ENCODE results near the gene SPATA46. TPM values are rescaled to one million over a fixed set of nuclear protein-coding genes. Genes with fewer than 3 reads are reported as not detected.
A peak's percentile ranks its signal among the peaks of the same experiment; 100 is the strongest.
"Not testable (repeated sequence)": the region's sequence is repeated elsewhere in the genome, so short reads cannot be mapped to it uniquely, and the experiment has no call there.

The SPATA46 gene, protein sequence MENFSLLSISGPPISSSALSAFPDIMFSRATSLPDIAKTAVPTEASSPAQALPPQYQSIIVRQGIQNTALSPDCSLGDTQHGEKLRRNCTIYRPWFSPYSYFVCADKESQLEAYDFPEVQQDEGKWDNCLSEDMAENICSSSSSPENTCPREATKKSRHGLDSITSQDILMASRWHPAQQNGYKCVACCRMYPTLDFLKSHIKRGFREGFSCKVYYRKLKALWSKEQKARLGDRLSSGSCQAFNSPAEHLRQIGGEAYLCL
- not detected for total RNA-seq
- long read RNA-seq, donor 1, result 0 reads
- long read RNA-seq, donor 2, result 0 reads

- H3K4me3 ChIP-seq, result no peak within 1 kb of the TSS
- no peak for ATAC-seq
- H3K4me1 ChIP-seq (ENCODE audit: low read depth), result peaks cover 15% of the 10 kb centered on the region
- H3K36me3 ChIP-seq (ENCODE audit: low read depth), result no peaks in the 10 kb centered on the region
- peak in 1 of 3 donors; percentile 1 for DNase-seq
- TF ChIP-seq CTCF (IDR thresholded peaks at IDR 0.05), result no peak
- H3K9me3 ChIP-seq, result no peaks in the 10 kb centered on the region
- intact Hi-C loops (cut with DNase I, micrococcal nuclease), result no loop called here
Observed at GRCh38 chr1:162376691-162377090, at the start of gene SPATA46. Gene SPATA46 (minus strand): TSS chr1:162376854. CDS start chr1:162376790, 64 bp downstream.

GRCh38 chr1:162422662-162423375 lies 46.2 kb upstream of the SPATA46 start:
- intact Hi-C loops (cut with DNase I, micrococcal nuclease), result no loop called here
- no peaks in the 10 kb centered on the region for H3K9me3 ChIP-seq
- no peaks in the 10 kb centered on the region for H3K36me3 ChIP-seq (ENCODE audit: low read depth)
- ATAC-seq (no peak), DNase-seq (no peak)
- TF ChIP-seq CTCF (IDR thresholded peaks at IDR 0.05), result no peak
- H3K4me1 ChIP-seq (ENCODE audit: low read depth), result peaks cover 5% of the 10 kb centered on the region
- no peak overlapping the region for H3K4me3 ChIP-seq

DNA sequence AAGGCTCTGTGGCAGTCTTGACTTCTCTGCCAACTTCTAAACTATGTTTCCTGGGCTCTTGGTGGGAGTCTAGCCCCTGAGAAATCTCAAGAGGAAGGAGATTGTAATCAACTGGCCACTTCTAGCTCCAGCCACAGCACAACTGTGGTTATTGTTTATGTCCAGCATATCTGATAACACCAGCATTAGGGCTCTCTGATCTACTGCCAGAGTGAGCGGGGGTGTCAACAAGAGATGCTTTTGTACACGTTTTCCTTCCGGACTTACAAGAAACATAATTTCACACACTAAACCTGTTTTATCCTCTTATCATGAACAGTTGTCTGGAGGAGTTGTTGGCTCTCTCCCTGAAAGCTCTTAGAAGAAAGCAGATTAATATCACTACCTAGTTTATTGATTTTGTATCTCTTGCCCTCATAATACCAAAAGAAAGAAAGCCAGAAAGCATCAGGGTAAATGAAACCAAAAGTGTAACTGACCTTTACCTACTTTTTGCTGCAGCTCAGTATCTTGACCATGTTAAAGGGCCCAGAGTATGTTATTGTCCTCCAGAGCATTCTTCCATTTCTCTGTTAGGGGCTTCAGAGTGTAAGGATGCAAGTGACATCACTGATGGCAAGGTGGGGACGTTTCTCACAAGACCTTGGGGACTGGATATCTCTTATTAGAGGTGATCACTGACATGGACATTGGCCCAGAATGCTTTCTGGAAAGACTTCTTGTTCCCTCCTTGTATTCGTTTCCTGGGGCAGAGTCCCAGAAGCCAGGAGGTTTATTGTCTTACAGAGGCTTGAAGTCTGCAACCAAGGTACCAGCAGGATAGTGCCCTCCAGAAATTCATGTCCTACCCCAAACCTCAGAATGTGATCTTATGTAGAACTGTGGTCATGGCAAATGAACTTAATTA lies 44.9 kb upstream of the SPATA46 start:
- DNase-seq (no peak), ATAC-seq (peak; percentile 79)
- H3K9me3 ChIP-seq, result no peaks in the 10 kb centered on the region
- peaks cover 5% of the 10 kb centered on the region for H3K4me1 ChIP-seq (ENCODE audit: low read depth)
- H3K36me3 ChIP-seq (ENCODE audit: low read depth), result no peaks in the 10 kb centered on the region
- H3K4me3 ChIP-seq, result no peak overlapping the region
- no peak for TF ChIP-seq CTCF (IDR thresholded peaks at IDR 0.05)
- intact Hi-C loops (cut with DNase I, micrococcal nuclease), result no loop called here

GRCh38 chr1:162420120-162420519 lies 43.5 kb upstream of the SPATA46 start:
- DNase-seq (no peak), ATAC-seq (no peak)
- intact Hi-C loops (cut with DNase I, micrococcal nuclease), result no loop called here
- H3K4me3 ChIP-seq, result no peak overlapping the region
- H3K9me3 ChIP-seq, result no peaks in the 10 kb centered on the region
- H3K36me3 ChIP-seq (ENCODE audit: low read depth), result no peaks in the 10 kb centered on the region
- H3K4me1 ChIP-seq (ENCODE audit: low read depth), result peaks cover 5% of the 10 kb centered on the region
- no peak for TF ChIP-seq CTCF (IDR thresholded peaks at IDR 0.05)

GRCh38 chr1:162419450-162419931 lies 42.8 kb upstream of the SPATA46 start:
- ATAC-seq (peak; percentile 95), DNase-seq (peak; percentile 68 to 85 (median 69))
- H3K4me1 ChIP-seq (ENCODE audit: low read depth); H3K9me3 ChIP-seq; intact Hi-C loops (cut with DNase I, micrococcal nuclease); H3K36me3 ChIP-seq (ENCODE audit: low read depth); H3K4me3 ChIP-seq: not testable (repeated sequence)

DNA sequence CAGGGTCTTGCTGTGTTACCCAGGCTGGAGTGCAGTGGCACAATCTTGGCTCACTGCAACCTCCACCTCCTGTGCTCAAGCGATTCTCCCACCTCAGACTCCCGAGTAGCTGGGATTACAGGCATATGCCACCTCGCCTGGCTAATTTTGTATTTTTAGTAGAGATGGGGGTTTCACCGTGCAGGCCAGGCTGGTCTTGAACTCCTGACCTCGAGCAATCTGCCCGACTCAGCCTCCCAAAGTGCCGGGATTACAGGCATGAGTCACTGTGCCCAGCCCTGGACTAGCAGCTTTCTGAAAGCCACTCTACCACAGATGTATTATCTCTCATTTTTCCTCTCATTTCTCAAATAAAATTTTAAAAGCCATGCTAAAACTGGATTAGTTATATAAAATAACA lies 41.9 kb upstream of the SPATA46 start:
- H3K4me3 ChIP-seq; intact Hi-C loops (cut with DNase I, micrococcal nuclease); H3K4me1 ChIP-seq (ENCODE audit: low read depth); H3K36me3 ChIP-seq (ENCODE audit: low read depth); H3K9me3 ChIP-seq: not testable (repeated sequence)
- ATAC-seq, result peak; percentile 54
- DNase-seq, result peak in 2 of 3 donors; percentile 26 to 49
